ENCODE measurements around the gene NOMO2. TPM values are rescaled to one million over a fixed set of nuclear protein-coding genes. Genes with fewer than 3 reads are reported as not detected.
A peak's percentile ranks its signal among the peaks of the same experiment; 100 is the strongest.
"Not testable (repeated sequence)": the region's sequence is repeated elsewhere in the genome, so short reads cannot be mapped to it uniquely, and the experiment has no call there.

NOMO2 gene, protein sequence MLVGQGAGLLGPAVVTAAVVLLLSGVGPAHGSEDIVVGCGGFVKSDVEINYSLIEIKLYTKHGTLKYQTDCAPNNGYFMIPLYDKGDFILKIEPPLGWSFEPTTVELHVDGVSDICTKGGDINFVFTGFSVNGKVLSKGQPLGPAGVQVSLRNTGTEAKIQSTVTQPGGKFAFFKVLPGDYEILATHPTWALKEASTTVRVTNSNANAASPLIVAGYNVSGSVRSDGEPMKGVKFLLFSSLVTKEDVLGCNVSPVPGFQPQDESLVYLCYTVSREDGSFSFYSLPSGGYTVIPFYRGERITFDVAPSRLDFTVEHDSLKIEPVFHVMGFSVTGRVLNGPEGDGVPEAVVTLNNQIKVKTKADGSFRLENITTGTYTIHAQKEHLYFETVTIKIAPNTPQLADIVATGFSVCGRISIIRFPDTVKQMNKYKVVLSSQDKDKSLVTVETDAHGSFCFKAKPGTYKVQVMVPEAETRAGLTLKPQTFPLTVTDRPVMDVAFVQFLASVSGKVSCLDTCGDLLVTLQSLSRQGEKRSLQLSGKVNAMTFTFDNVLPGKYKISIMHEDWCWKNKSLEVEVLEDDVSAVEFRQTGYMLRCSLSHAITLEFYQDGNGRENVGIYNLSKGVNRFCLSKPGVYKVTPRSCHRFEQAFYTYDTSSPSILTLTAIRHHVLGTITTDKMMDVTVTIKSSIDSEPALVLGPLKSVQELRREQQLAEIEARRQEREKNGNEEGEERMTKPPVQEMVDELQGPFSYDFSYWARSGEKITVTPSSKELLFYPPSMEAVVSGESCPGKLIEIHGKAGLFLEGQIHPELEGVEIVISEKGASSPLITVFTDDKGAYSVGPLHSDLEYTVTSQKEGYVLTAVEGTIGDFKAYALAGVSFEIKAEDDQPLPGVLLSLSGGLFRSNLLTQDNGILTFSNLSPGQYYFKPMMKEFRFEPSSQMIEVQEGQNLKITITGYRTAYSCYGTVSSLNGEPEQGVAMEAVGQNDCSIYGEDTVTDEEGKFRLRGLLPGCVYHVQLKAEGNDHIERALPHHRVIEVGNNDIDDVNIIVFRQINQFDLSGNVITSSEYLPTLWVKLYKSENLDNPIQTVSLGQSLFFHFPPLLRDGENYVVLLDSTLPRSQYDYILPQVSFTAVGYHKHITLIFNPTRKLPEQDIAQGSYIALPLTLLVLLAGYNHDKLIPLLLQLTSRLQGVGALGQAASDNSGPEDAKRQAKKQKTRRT
- polyA plus RNA-seq (2012; ENCODE audit: low read depth, missing spikeins): 57.5 TPM

DNA sequence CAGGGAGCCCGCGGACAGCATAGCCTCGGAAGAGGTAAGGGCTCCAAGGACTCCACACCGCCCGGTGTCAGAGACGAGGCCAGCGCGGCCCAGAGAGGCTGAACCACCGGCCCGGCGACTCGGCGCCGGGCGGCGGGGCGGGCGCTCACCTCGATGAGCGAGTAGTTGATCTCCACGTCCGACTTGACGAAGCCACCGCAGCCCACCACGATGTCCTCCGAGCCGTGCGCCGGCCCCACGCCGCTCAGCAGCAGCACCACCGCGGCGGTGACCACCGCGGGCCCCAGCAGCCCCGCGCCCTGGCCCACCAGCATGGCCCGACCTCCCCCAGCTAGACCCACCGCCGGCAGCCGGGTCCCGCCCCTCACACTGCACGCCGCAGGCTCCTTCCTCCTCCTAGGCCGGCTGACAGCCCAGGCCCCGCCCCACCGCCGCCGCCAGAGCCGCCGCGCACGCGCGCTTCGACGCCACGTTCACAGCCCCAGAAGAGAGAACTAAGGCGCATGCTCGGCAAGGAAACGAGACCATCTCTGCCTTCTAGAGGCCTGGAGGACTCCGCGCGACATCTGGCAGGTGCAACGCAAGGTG lies at the start of gene NOMO2:
TSS of gene NOMO2 (minus strand) at position 371 of the 588 bp plus-strand sequence. CDS start at position 314, 57 bp downstream.
- not testable (repeated sequence) for DNase-seq (ENCODE audit: insufficient read length, low spot score); FAIRE-seq

DNA sequence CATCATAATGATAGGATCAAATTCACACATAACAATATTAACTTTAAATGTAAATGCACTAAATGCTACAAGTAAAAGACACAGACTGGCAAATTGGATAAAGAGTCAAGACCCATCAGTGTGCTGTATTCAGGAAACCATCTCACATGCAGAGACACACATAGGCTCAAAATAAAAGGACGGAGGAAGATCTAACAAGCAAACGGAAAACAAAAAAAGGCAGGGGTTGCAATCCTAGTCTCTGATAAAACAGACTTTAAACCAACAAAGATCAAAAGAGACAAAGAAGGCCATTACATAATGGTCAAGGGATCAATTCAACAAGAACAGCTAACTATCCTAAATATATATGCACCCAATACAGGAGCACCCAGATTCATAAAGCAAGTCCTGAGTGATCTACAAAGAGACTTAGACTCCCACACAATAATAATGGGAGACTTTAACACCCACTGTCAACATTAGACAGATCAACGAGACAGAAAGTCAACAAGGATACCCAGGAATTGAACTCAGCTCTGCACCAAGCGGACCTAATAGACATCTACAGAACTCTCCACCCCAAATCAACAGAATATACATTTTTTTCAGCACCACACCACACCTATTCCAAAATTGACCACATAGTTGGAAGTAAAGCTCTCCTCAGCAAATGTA lies 48.4 kb upstream of the NOMO2 start:
- FAIRE-seq; DNase-seq (ENCODE audit: insufficient read length, low spot score): not testable (repeated sequence)

DNA sequence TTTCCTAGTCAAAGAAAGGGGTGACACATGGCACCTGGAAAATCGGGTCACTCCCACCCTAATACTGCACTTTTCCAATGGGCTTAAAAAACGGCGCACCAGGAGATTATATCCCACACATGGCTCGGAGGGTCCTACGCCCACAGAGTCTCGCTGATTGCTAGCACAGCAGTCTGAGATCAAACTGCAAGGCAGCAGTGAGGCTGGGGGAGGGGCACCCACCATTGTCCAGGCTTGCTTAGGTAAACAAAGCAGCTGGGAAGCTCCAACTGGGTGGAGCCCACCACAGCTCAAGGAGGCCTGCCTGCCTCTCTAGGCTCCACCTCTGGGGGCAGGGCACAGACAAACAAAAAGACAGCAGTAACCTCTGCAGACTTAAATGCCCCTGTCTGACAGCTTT lies 46.4 kb upstream of the NOMO2 start:
- FAIRE-seq; DNase-seq (ENCODE audit: insufficient read length, low spot score): not testable (repeated sequence)

DNA sequence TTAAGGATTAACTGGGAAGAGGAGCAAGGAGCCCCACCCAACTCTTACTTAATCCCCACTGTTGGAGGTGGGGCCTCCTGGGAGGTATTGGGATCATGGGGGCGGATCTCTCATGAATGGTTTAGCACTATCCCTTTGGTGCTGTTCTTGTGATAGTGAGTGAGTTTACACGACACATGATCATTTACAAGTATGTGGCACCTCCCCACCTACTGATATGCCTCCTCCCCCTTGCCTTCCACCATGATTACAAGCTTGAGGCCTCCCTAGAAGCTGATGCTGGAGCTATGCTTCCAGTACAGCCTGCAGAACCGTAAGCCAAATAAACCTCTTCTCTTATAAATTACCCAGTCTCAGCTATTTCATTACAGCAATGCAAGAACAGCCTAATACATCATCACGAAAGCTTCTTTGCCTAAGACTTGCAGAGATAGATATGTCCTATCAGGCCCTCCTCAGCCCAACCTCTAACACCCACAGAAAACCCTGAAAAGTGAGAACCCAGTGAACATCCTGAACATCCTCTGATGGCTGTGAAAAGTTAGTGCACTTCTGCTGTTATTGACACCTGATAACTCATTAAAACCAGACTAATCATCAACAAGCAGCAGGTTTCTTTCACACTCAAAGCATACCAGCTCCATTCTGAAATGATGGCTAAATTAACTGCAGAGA lies 41.8 kb upstream of the NOMO2 start:
- not testable (repeated sequence) for DNase-seq (ENCODE audit: insufficient read length, low spot score); FAIRE-seq

DNA sequence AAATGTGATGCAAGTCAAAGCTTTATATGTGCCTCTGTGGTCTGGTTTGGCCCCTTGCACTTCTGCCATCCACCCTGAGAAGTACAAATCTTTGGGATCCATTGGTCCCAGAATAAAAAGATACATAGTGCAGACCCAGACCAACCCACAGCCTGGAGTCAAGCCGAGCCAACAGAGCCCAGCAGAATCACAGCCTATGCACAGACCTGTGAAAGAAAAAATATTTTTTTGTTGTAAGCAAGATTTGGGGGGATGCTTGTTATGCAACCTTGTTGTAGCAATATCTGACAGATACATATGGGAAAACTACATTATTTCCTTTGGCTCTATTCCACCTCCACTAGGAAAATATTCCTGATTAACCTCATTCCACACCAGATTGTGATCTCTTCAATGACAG lies 36.7 kb upstream of the NOMO2 start:
- not testable (repeated sequence) for FAIRE-seq; DNase-seq (ENCODE audit: insufficient read length, low spot score)

DNA sequence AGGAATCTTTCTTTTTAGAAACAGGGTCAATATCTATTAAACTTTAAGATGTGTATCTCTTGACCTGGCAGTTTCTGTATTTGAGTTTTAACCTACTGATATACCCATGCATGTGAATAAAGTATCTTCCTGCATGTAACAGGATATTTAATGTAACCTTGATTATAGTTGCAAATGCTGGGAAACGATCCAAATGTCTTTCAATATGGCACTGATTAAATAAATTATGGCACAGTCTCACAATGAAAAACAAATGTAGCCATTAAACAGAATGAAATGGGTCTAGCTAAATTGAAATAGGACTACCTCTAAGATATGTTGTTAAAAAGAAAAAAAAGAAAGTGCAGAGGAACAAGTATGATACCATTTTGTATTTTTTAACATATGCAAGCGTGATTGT lies 35.8 kb upstream of the NOMO2 start:
- DNase-seq (ENCODE audit: insufficient read length, low spot score); FAIRE-seq: not testable (repeated sequence)

DNA sequence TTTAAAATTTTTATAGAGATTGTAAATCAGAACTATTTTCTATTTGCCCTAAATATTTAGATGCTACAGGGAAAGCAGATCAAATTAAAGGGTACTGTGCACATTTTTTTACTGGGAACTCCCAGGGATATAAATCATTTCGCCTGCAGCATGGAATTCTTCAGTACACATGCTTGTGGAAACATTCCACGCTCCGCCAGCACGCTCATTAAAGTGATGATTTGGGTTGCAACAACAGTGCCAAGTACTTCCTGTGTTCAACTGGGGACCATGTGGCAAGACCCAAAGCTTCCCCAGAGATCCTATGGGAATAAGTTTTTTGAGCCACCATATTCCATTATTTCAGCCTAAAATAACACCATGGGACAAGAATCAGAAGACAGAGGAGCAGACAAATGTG lies 35.4 kb upstream of the NOMO2 start:
- not testable (repeated sequence) for DNase-seq (ENCODE audit: insufficient read length, low spot score); FAIRE-seq

DNA sequence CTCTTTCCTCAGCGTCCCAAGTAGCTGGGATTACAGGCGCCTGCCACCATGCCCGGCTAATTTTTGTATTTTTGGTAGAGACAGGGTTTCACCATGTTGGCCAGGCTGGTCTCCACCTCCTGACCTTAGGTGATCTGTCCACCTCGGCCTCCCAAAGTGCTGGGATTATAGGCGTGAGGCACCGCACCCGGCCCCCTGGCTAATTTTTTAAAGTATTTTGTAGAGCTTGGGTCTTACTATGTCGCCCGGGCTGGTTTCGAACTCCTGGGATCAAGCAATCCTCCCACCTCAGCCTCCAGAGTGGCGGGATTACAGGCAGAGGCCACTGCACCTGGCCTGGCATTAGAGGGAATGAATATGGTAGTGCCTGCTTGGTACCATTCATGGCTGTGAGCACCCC lies 33.9 kb upstream of the NOMO2 start:
- DNase-seq (ENCODE audit: insufficient read length, low spot score); FAIRE-seq: not testable (repeated sequence)

DNA sequence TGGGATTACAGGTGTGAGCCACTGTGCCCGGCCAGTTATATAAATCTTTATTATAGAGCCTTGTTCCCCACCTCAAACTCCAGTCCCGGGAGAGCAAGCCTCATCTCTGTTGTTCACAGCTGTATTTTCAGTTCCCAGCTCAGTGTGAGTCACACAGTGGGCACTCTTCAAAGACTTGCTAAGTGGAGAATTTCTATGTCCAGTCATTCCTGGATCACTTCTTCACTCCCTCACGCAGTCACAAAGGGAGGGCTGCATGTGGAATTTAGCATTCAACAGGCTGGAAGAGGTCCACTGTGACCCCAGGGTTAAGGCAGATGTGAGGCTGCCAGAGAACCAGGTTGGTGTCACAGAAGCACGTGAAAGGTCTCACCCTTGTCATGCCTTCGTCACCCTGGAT lies 33.0 kb upstream of the NOMO2 start:
- FAIRE-seq; DNase-seq (ENCODE audit: insufficient read length, low spot score): not testable (repeated sequence)
- peak; percentile 48; the same call in 1 of the 2 replicates for TF ChIP-seq SPI1 (IDR thresholded peaks at IDR 0.05; ENCODE audit: low read depth, low read length)

DNA sequence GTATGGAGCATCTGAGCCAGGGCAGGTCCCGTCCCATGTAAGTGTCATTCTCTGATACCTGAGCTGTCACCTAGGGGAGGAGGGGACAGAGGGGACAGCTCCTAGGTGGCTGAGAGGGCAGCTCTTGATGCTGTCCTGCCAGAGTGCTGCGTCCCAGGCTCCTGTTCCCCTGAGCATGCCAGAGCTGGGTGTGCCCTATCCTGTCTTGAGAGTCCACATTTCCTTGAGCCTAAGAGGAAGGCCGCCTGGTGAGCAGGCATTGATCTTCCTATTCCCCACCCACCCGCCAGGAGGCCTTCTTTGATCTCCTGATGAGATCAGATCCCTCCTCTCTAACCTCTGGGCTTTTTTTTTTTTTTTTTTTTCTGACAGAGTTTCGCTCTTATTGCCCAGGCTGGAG lies 32.0 kb upstream of the NOMO2 start:
- FAIRE-seq; DNase-seq (ENCODE audit: insufficient read length, low spot score): not testable (repeated sequence)

DNA sequence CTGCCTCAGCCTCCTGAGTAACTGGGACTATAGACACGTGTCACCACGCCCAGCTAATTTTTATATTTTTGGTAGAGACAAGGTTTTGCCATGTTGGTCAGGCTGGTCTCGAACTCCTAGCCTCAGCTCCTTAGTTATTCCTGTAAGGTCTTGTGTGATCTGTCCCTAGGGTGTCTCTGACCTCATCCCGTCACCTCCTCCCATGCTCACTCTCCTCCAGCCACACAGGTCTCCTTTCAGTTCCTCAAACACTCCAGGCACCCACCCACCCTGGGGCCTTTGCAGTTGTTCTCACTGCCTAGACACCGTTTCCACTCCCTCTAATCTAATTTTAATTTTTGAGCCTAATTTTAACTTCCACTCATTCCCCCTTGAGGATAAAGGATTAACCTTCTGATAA lies 31.1 kb upstream of the NOMO2 start:
- not testable (repeated sequence) for DNase-seq (ENCODE audit: insufficient read length, low spot score); FAIRE-seq
- peak; percentile 78 for TF ChIP-seq SPI1 (IDR thresholded peaks at IDR 0.05; ENCODE audit: low read depth, low read length)

DNA sequence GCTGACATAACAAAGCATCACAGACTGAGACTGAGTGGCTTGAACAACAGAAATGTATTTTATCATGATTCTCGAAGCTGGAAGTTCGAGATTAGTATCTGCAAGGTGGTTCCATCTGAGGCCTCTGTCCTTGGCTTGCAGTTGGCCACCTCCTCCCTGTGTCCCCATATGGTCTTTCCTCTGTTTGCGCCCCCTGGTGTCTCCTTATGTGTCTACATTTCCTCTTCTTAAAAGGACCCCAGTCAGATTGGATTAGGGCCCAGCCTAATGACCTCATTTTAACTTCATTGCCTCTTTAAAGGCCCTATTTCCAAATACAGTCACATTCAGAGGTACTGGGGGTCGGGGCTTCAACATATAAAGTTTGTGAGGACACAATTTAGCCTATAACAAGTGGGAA lies 30.0 kb upstream of the NOMO2 start:
- not testable (repeated sequence) for FAIRE-seq; DNase-seq (ENCODE audit: insufficient read length, low spot score)

DNA sequence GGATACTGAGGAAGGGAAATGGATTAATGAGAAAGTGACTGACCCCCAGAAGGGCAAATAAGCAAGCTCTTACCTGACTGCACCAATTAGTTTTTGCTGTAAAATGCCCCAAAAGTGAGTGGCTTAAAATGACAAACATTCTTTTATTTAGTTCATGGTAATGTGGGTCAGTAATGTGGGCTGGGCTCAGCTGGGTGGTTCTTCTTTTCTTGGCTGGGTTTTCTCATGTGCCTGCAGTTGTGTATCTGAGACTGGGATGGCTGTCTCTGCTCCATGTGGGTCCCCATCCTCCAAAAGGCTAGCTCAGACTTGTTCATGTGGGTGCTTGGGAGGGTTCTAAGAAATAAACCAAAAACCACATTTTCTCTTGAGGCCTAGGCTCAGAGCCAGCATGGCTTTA lies 29.5 kb upstream of the NOMO2 start:
- not testable (repeated sequence) for FAIRE-seq; DNase-seq (ENCODE audit: insufficient read length, low spot score)

DNA sequence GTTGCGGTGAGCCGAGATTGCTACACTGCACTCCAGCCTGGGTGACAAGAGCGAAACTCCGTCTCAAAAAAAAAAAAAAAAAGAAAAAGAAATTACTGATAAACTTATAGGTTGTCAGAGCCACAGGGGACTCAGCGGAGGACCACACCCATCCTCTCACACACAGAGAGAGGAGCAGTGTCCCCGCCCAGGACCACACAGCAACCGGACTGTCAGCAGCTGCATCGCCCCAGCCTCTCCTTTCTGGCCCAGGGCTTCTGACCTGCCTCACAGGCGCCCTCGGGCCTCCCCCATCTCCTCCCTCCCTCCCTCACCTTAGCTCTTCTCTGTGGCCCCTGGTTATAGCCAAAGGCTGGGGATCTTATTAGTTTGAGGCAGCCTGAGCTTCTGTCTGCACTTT lies 27.9 kb upstream of the NOMO2 start:
- DNase-seq (ENCODE audit: insufficient read length, low spot score); FAIRE-seq: not testable (repeated sequence)

DNA sequence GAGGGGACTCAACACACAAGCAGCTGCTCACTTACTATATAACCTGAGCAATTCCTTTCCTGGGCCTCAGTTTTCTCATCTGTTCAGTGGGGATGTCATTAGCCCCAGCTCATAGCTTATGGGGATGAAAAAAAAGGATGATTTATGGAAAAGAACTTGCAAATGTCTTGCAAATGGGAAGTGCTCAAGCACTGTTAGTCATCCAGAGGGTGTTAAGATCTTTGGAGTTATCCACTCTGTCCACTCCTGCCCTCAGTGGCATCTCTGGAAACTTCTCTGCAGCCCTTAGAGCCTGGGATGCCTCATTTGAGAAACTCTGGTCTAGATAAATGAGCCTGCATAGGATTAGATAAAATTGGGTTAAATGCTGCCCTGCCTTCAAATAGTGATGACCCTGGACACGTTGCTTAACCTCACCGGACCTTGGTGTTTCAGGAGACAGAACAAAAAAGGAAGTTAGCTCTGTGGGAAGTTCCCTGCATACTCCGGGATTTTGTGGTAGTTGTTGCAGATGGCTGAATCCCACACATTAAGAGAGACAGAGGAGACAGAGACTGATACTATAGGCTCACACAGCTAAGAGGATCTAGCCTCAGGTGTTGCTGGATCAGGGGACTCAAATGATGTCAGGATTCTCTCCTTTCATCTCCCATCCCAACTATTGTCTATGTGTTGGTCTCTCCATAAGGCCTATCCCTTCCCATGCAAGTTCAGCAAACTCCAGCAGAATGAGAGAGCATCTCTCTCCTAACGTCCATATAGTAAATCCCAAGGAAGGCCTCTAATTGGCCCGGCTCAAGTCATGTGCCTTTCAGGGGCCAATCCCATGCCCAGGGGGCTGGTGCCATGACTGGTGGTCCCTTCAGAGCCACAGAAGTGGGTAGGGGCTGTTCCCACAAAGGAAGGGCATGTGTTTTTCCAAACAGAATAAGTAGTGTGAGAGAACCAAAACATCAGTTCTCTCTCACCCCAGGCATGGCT lies 25.0 kb upstream of the NOMO2 start:
- DNase-seq (ENCODE audit: insufficient read length, low spot score); FAIRE-seq: not testable (repeated sequence)

DNA sequence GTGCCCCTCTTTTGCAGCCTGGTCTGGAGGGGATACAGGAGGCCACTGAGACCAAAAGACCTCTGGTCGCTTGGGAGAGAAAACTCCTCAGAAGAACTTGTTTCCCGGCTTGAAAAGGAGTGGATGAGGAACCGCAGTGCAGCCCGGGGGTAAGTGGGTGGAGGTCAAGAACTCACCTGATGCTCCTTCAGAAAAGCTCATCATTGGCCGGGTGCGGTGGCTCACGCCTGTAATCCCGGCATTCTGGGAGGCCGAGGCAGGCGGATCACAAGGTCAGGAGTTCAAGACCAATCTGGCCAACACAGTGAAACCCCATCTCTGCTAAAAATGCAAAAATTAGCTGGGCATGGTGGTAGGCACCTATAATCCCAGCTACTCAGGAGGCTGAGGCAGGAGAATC lies 23.9 kb upstream of the NOMO2 start:
- not testable (repeated sequence) for DNase-seq (ENCODE audit: insufficient read length, low spot score); FAIRE-seq
